Activated T-helper 17 cell treated with anti-CD3 and anti-CD28 coated beads, Interleukin-2, amount 50 U/mL, for 72 hours (primary cell): ENCODE measurements around the gene JAZF1. TPM values are rescaled to one million over a fixed set of nuclear protein-coding genes. Genes with fewer than 3 reads are reported as not detected.

Experiments
- ATAC-seq: fragments of 150-1000 bp; cut with Tn5 transposase; replicated peaks from 2 replicates; pipeline ENCODE4 v1.10.0; 2021; ENCODE audit warnings: mild to moderate bottlenecking, moderate library complexity
- H3K27ac Mint-ChIP-seq: one replicate; pipeline ENCODE4 v1.8.0; 2022; ENCODE audit warnings: mixed read lengths
- H3K27me3 Mint-ChIP-seq: one replicate; pipeline ENCODE4 v1.8.0; 2022; ENCODE audit warnings: mixed read lengths
- H3K36me3 Mint-ChIP-seq: one replicate; pipeline ENCODE4 v1.8.0; 2022; ENCODE audit warnings: low read depth, mild to moderate bottlenecking, mixed read lengths
- H3K4me1 Mint-ChIP-seq: one replicate; pipeline ENCODE4 v1.8.0; 2022; ENCODE audit warnings: mixed read lengths
- H3K4me3 Mint-ChIP-seq: one replicate; pipeline ENCODE4 v1.8.0; 2022; ENCODE audit warnings: mild to moderate bottlenecking, mixed read lengths
- H3K9me3 Mint-ChIP-seq: one replicate; pipeline ENCODE4 v1.8.0; 2022; ENCODE audit warnings: mixed read lengths
- total RNA-seq, 2 donors: library from RNA; stranded (reverse); gene quantifications; one replicate each; pipeline ENCODE4 v1.2.3, GENCODE V29; 2022

JAZF1 gene
- total RNA-seq, 2 donors from 2014 or later: 5.6 to 5.7 TPM

- H3K27ac Mint-ChIP-seq: no peak overlapping the region
These were observed 54.1 kb downstream of the JAZF1 start for GRCh38 chr7:28126410-28127041.

GRCh38 chr7:28125431-28126409, 54.9 kb downstream of the JAZF1 start:
- no peaks in the 10 kb centered on the region for H3K9me3 Mint-ChIP-seq
- no peak overlapping the region for H3K4me3 Mint-ChIP-seq
- no peaks in the 10 kb centered on the region for H3K27me3 Mint-ChIP-seq
- H3K36me3 Mint-ChIP-seq: peaks cover 10% of the 10 kb centered on the region
- H3K4me1 Mint-ChIP-seq: peaks cover 46% of the 10 kb centered on the region
- ATAC-seq: no peak
- H3K27ac Mint-ChIP-seq: no peak overlapping the region

More at GRCh38 chr7:28126410-28127041, 54.1 kb downstream of the JAZF1 start:
- H3K27me3 Mint-ChIP-seq: no peaks in the 10 kb centered on the region
- H3K36me3 Mint-ChIP-seq: peaks cover 7% of the 10 kb centered on the region
- H3K4me1 Mint-ChIP-seq: peaks cover 42% of the 10 kb centered on the region
- no peaks in the 10 kb centered on the region for H3K9me3 Mint-ChIP-seq
- ATAC-seq: no peak
- no peak overlapping the region for H3K4me3 Mint-ChIP-seq

GRCh38 chr7:28124413-28124812, 56.2 kb downstream of the JAZF1 start:
- Mint-ChIP-seq H3K36me3 (peaks cover 10% of the 10 kb centered on the region), H3K27me3 (no peaks in the 10 kb centered on the region), H3K4me3 (peak overlapping the region; percentile 52)

GRCh38 chr7:28123752-28124151, 56.8 kb downstream of the JAZF1 start:
- Mint-ChIP-seq H3K4me1 (peaks cover 55% of the 10 kb centered on the region), H3K9me3 (no peaks in the 10 kb centered on the region), H3K27ac (peak overlapping the region; percentile 9), H3K27me3 (no peaks in the 10 kb centered on the region), H3K36me3 (peaks cover 10% of the 10 kb centered on the region), H3K4me3 (peak overlapping the region; percentile 52)
- ATAC-seq: peak; percentile 69

More at GRCh38 chr7:28124413-28124812, 56.2 kb downstream of the JAZF1 start:
- peaks cover 56% of the 10 kb centered on the region for H3K4me1 Mint-ChIP-seq
- no peak for ATAC-seq
- H3K9me3 Mint-ChIP-seq: no peaks in the 10 kb centered on the region
- peak overlapping the region; percentile 9 for H3K27ac Mint-ChIP-seq

GRCh38 chr7:28121496-28121895, 59.1 kb downstream of the JAZF1 start:
- no peaks in the 10 kb centered on the region for H3K9me3 Mint-ChIP-seq
- peaks cover 47% of the 10 kb centered on the region for H3K4me1 Mint-ChIP-seq
- ATAC-seq: no peak
- H3K4me3 Mint-ChIP-seq: no peak overlapping the region
- H3K36me3 Mint-ChIP-seq: peaks cover 10% of the 10 kb centered on the region
- no peak overlapping the region for H3K27ac Mint-ChIP-seq
- H3K27me3 Mint-ChIP-seq: no peaks in the 10 kb centered on the region

GRCh38 chr7:28116041-28116440, 64.6 kb downstream of the JAZF1 start:
- ATAC-seq: no peak
- no peak overlapping the region for H3K27ac Mint-ChIP-seq
- H3K36me3 Mint-ChIP-seq: no peaks in the 10 kb centered on the region
- peaks cover 14% of the 10 kb centered on the region for H3K4me1 Mint-ChIP-seq
- H3K4me3 Mint-ChIP-seq: no peak overlapping the region
- no peaks in the 10 kb centered on the region for H3K9me3 Mint-ChIP-seq
- no peaks in the 10 kb centered on the region for H3K27me3 Mint-ChIP-seq

GRCh38 chr7:28115261-28115660, 65.3 kb downstream of the JAZF1 start:
- Mint-ChIP-seq H3K4me1 (peaks cover 13% of the 10 kb centered on the region), H3K9me3 (no peaks in the 10 kb centered on the region), H3K4me3 (no peak overlapping the region), H3K27ac (no peak overlapping the region), H3K27me3 (no peaks in the 10 kb centered on the region), H3K36me3 (no peaks in the 10 kb centered on the region)
- ATAC-seq: no peak

- Mint-ChIP-seq H3K9me3 (no peaks in the 10 kb centered on the region), H3K36me3 (no peaks in the 10 kb centered on the region), H3K27me3 (no peaks in the 10 kb centered on the region), H3K4me1 (peaks cover 5% of the 10 kb centered on the region), H3K4me3 (no peak overlapping the region), H3K27ac (no peak overlapping the region)
- no peak for ATAC-seq
These were observed 66.5 kb downstream of the JAZF1 start for GRCh38 chr7:28114056-28114455.

- Mint-ChIP-seq H3K4me3 (no peak overlapping the region), H3K36me3 (no peaks in the 10 kb centered on the region), H3K9me3 (no peaks in the 10 kb centered on the region), H3K27me3 (no peaks in the 10 kb centered on the region), H3K4me1 (peaks cover 4% of the 10 kb centered on the region), H3K27ac (no peak overlapping the region)
- no peak for ATAC-seq
These were observed 67.6 kb downstream of the JAZF1 start for GRCh38 chr7:28112883-28113540.

- no peaks in the 10 kb centered on the region for H3K36me3 Mint-ChIP-seq
- no peak overlapping the region for H3K4me3 Mint-ChIP-seq
- no peaks in the 10 kb centered on the region for H3K9me3 Mint-ChIP-seq
- ATAC-seq: no peak
- H3K27ac Mint-ChIP-seq: no peak overlapping the region
- H3K4me1 Mint-ChIP-seq: peaks cover 4% of the 10 kb centered on the region
- no peaks in the 10 kb centered on the region for H3K27me3 Mint-ChIP-seq
These were observed 68.1 kb downstream of the JAZF1 start for GRCh38 chr7:28112467-28112866.

- Mint-ChIP-seq H3K4me3 (no peak overlapping the region), H3K27me3 (no peaks in the 10 kb centered on the region), H3K4me1 (peaks cover 4% of the 10 kb centered on the region), H3K36me3 (no peaks in the 10 kb centered on the region), H3K9me3 (no peaks in the 10 kb centered on the region), H3K27ac (no peak overlapping the region)
- ATAC-seq: no peak
These were observed 68.6 kb downstream of the JAZF1 start for GRCh38 chr7:28112012-28112411.

- Mint-ChIP-seq H3K9me3 (no peaks in the 10 kb centered on the region), H3K4me3 (no peak overlapping the region), H3K27ac (no peak overlapping the region), H3K36me3 (no peaks in the 10 kb centered on the region), H3K27me3 (no peaks in the 10 kb centered on the region), H3K4me1 (peaks cover 4% of the 10 kb centered on the region)
- ATAC-seq: no peak
These were observed 70.1 kb downstream of the JAZF1 start for GRCh38 chr7:28110427-28111012.

GRCh38 chr7:28108747-28109146, 71.8 kb downstream of the JAZF1 start:
- Mint-ChIP-seq H3K4me3 (no peak overlapping the region), H3K9me3 (no peaks in the 10 kb centered on the region), H3K27me3 (no peaks in the 10 kb centered on the region), H3K36me3 (no peaks in the 10 kb centered on the region), H3K27ac (no peak overlapping the region), H3K4me1 (peaks cover 10% of the 10 kb centered on the region)
- ATAC-seq: no peak

GRCh38 chr7:28107960-28108359, 72.6 kb downstream of the JAZF1 start:
- H3K27ac Mint-ChIP-seq: no peak overlapping the region
- H3K36me3 Mint-ChIP-seq: no peaks in the 10 kb centered on the region
- no peaks in the 10 kb centered on the region for H3K27me3 Mint-ChIP-seq
- no peak for ATAC-seq
- peaks cover 13% of the 10 kb centered on the region for H3K4me1 Mint-ChIP-seq
- no peak overlapping the region for H3K4me3 Mint-ChIP-seq
- H3K9me3 Mint-ChIP-seq: no peaks in the 10 kb centered on the region
